Measurements from ENCODE around the gene ZNF277. TPM values are rescaled to one million over a fixed set of nuclear protein-coding genes. Genes with fewer than 3 reads are reported as not detected.

ZNF277 gene
- polyA plus RNA-seq, 2 of the 4 experiments (the other 2 are of a cell fraction): 23.4 to 31.9 TPM

DNA sequence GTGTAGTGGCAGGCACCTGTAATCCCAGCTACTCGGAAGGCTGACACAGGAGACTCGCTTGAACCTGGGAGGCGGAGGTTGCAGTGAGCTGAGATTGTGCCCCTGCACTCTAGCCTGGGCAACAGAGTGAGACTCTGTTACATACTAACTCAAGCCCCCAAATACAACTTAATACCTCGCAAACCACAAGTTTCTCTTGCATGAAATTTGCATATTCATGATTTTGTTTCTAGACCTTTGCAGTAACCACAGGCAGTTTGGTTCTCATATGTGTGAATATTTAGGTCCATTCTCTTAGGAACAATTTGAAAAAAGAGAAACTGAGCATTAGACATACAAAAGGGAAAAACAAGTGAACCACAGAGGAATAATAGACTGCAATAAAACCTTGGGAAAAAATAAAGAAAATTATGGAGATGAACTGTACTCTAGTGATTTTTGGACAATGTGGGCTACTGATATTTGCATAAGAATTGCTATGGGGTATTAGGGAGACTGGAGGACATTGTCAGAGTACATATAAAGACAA is 77.0 kb downstream of the ZNF277 start:
- no peak for FAIRE-seq
- DNase-seq (ENCODE audit: low read depth in 1 of 2, low spot score in 1 of 2): no peak
- H3K4me2 ChIP-seq: no peak overlapping the region
- no peak for ATAC-seq
- WGBS (ENCODE audit: missing lambda C conversion rate): 93% methylated on average over 4 of the region's 4 CpGs
- TF ChIP-seq USF2 (IDR thresholded peaks at IDR 0.05): no peak
- TF ChIP-seq MYC (IDR thresholded peaks at IDR 0.05; ENCODE audit: borderline replicate concordance, low read length): no peak
- no peak for TF ChIP-seq TFCP2L1 (CRISPR knock-in tag; IDR thresholded peaks at IDR 0.05)
- TF ChIP-seq KDM5A (IDR thresholded peaks at IDR 0.05): no peak
- no peak for TF ChIP-seq NPAS2 (CRISPR knock-in tag; IDR thresholded peaks at IDR 0.05; ENCODE audit: borderline replicate concordance)
- TF ChIP-seq MAFK (IDR thresholded peaks at IDR 0.05; ENCODE audit: partially characterized antibody): no peak
- TF ChIP-seq POLR2A (IDR thresholded peaks at IDR 0.05; ENCODE audit: low read length): no peak
- no peak for TF ChIP-seq ZC3H11A (IDR thresholded peaks at IDR 0.05)
- no peak for TF ChIP-seq HDAC2 (IDR thresholded peaks at IDR 0.05)
- TF ChIP-seq, protein P1, sequence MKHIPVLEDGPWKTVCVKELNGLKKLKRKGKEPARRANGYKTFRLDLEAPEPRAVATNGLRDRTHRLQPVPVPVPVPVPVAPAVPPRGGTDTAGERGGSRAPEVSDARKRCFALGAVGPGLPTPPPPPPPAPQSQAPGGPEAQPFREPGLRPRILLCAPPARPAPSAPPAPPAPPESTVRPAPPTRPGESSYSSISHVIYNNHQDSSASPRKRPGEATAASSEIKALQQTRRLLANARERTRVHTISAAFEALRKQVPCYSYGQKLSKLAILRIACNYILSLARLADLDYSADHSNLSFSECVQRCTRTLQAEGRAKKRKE (CRISPR knock-in tag; IDR thresholded peaks at IDR 0.05; ENCODE audit: low read depth): no peak
- no peak for TF ChIP-seq HOXB5 (CRISPR knock-in tag; IDR thresholded peaks at IDR 0.05)
- TF ChIP-seq NR3C1 (IDR thresholded peaks at IDR 0.05): no peak
- TF ChIP-seq, protein P2, sequence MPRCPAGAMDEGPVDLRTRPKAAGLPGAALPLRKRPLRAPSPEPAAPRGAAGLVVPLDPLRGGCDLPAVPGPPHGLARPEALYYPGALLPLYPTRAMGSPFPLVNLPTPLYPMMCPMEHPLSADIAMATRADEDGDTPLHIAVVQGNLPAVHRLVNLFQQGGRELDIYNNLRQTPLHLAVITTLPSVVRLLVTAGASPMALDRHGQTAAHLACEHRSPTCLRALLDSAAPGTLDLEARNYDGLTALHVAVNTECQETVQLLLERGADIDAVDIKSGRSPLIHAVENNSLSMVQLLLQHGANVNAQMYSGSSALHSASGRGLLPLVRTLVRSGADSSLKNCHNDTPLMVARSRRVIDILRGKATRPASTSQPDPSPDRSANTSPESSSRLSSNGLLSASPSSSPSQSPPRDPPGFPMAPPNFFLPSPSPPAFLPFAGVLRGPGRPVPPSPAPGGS (IDR thresholded peaks at IDR 0.05): no peak
- TF ChIP-seq EHF (CRISPR knock-in tag; IDR thresholded peaks at IDR 0.05): no peak
- no peak for TF ChIP-seq JUNB (IDR thresholded peaks at IDR 0.05)
- no peak for TF ChIP-seq SMC3 (IDR thresholded peaks at IDR 0.05)
- no peak for TF ChIP-seq RARB (CRISPR knock-in tag; IDR thresholded peaks at IDR 0.05)
- H3K27ac ChIP-seq: no peak overlapping the region
- H3K9me3 ChIP-seq: no peaks in the 10 kb centered on the region
- ChIA-PET POLR2A (no interaction called here), CTCF (no interaction called here)
- no peak overlapping the region for H3K4me3 ChIP-seq
- H3K4me1 ChIP-seq: no peaks in the 10 kb centered on the region

DNA sequence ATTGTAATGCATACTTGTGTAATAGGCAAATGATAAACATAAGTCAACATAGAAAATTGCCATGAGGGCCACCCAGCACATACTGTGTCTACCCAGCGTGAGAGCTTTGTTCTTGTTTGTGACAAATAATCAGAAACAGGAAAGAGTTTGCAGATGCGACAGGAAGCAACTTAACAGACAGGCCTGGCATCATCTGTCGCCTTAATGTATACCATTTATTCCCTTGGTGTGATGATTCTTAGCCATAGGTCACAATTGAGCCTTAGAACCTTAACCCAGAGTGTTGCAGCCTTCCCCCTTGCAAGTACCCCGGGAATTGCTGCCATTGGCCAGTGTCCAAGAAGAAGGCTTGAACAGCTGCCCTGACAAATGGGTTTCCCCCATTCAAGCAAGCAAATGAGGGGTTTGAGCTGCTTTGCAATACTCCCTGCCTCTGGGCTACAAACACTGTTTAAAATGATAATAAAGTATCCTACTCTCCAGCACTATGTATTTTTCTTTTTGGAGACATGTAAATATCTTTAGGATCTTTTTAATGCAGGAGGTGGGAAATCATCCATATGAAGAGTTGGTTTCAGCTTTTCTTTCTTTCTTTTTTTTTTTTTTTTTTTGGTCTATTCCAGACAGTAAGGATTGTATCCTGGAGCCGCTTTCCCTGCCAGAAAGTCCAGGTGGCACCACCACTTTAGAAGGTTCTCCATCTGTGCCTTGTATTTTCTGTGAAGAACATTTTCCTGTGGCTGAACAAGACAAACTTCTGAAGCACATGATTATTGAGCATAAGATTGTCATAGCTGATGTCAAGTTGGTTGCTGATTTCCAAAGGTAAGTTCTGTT is 80.0 kb downstream of the ZNF277 start:
- DNase-seq (ENCODE audit: low read depth in 1 of 2, low spot score in 1 of 2) (no peak), FAIRE-seq (no peak), ATAC-seq (no peak)
- Histone ChIP-seq H3K9me3 (no peaks in the 10 kb centered on the region), H3K4me3 (no peak overlapping the region), H3K4me2 (no peak overlapping the region), H3K4me1 (0 out of 3 replicates have a peak, but pooled peaks cover 8% of the 10 kb centered on the region), H3K27ac (no peak overlapping the region)
- TF ChIP-seq KDM1A (IDR thresholded peaks at IDR 0.05; ENCODE audit: low read depth) (no peak), HMGXB4 (CRISPR knock-in tag; IDR thresholded peaks at IDR 0.05; ENCODE audit: borderline replicate concordance) (no peak), JUN (IDR thresholded peaks at IDR 0.05) (no peak), EHMT2 (IDR thresholded peaks at IDR 0.05; ENCODE audit: low read depth) (no peak), POLR2AphosphoS2 (conservative IDR thresholded peaks at IDR 0.05; ENCODE audit: low read length) (no peak), EHF (CRISPR knock-in tag; IDR thresholded peaks at IDR 0.05) (no peak), JUNB (IDR thresholded peaks at IDR 0.05) (no peak), HEYL (CRISPR knock-in tag; IDR thresholded peaks at IDR 0.05) (no peak), USF2 (IDR thresholded peaks at IDR 0.05) (no peak), CBX8 (IDR thresholded peaks at IDR 0.05) (no peak), KDM5A (IDR thresholded peaks at IDR 0.05) (no peak), RCOR1 (IDR thresholded peaks at IDR 0.05; ENCODE audit: low read depth, low read length) (no peak), ZFP36 (IDR thresholded peaks at IDR 0.05; ENCODE audit: borderline replicate concordance, partially characterized antibody) (no peak), TP53 (CRISPR knock-in tag; IDR thresholded peaks at IDR 0.05) (no peak), HDAC2 (IDR thresholded peaks at IDR 0.05) (no peak), EP300 (IDR thresholded peaks at IDR 0.05) (no peak)
- TF ChIP-seq, protein P3, sequence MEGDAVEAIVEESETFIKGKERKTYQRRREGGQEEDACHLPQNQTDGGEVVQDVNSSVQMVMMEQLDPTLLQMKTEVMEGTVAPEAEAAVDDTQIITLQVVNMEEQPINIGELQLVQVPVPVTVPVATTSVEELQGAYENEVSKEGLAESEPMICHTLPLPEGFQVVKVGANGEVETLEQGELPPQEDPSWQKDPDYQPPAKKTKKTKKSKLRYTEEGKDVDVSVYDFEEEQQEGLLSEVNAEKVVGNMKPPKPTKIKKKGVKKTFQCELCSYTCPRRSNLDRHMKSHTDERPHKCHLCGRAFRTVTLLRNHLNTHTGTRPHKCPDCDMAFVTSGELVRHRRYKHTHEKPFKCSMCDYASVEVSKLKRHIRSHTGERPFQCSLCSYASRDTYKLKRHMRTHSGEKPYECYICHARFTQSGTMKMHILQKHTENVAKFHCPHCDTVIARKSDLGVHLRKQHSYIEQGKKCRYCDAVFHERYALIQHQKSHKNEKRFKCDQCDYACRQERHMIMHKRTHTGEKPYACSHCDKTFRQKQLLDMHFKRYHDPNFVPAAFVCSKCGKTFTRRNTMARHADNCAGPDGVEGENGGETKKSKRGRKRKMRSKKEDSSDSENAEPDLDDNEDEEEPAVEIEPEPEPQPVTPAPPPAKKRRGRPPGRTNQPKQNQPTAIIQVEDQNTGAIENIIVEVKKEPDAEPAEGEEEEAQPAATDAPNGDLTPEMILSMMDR (IDR thresholded peaks at IDR 0.05): no peak
- ChIA-PET POLR2A (no interaction called here), CTCF (interaction anchor here (0.7 kb wide), 1 partner anchor 247 kb away, joined by 3 read pairs; no protein-coding TSS in a partner anchor)
- WGBS (ENCODE audit: missing lambda C conversion rate): 75% methylated on average over 5 of the region's 5 CpGs
